Peyer's patch (tissue), 4 donors: Measurements from ENCODE around the gene CLCN1. TPM values are rescaled to one million over a fixed set of nuclear protein-coding genes. Genes with fewer than 3 reads are reported as not detected.

Experiments used
- DNase-seq, 3 donors: peaks; one replicate each; pipeline ENCODE4 v3.0.0-alpha.2; 2017 to 2019
- H3K27ac ChIP-seq, 4 donors: fragments of 200-600 bp; sonication (generic); one replicate each; pipeline ENCODE4 v1.5.1; 2016 to 2019
- H3K27me3 ChIP-seq, 2 donors: fragments of 200-600 bp; sonication (generic); one replicate each; pipeline ENCODE4 v1.5.1; 2019
- H3K36me3 ChIP-seq, 3 donors: fragments of 200-600 bp; sonication (generic); one replicate each; pipeline ENCODE4 v1.5.1; 2016 to 2019
- H3K4me1 ChIP-seq, 4 donors: fragments of 200-600 bp; sonication (generic); one replicate each; pipeline ENCODE4 v1.5.1; 2016 to 2019
- H3K4me3 ChIP-seq, 4 donors: fragments of 200-600 bp; sonication (generic); 1 replicate in 3 of 4; 2 replicates in 1 of 4; pipeline ENCODE4 v1.5.1; 2016 to 2019; ENCODE audit warnings: mild to moderate bottlenecking in 1 of 4
- H3K9me3 ChIP-seq, 4 donors: fragments of 200-600 bp; sonication (generic); one replicate each; pipeline ENCODE4 v1.5.1; 2016 to 2019; ENCODE audit warnings: mild to moderate bottlenecking in 1 of 4
- CTCF ChIP-seq, 6 experiments: fragments of 450-650 bp in 4 of 6; fragments of 200-600 bp in 2 of 6; sonication (generic) in 1 of 6; IDR thresholded peaks; one replicate each; pipeline ENCODE4 v1.5.1; 2017 to 2019; ENCODE audit warnings: antibody characterized with exemption in 6 of 6, mild to moderate bottlenecking in 3 of 6, moderate library complexity in 1 of 6
- POLR2A ChIP-seq, 2 donors: fragments of 450-650 bp; IDR thresholded peaks; one replicate each; pipeline ENCODE4 v1.5.1; 2017; ENCODE audit warnings: antibody characterized with exemption in 2 of 2, mild to moderate bottlenecking in 2 of 2, moderate library complexity in 2 of 2
- small RNA-seq, 2 donors: library from RNA; depleted of rRNA; stranded (forward); fragments of <200 nt; gene quantifications; one replicate each; pipeline ENCODE3, GENCODE V24; 2016
- total RNA-seq, 4 donors: library from RNA; depleted of rRNA; stranded (reverse); fragments of >200 nt; gene quantifications; one replicate each; pipeline ENCODE4 v1.1.0, GENCODE V29; 2016

CLCN1 gene
- total RNA-seq, 4 donors from 2014 or later, result 1.1 to 6.5 (median 2.5) TPM; not detected in 1

- Histone ChIP-seq H3K27me3 (no peaks in the 10 kb centered on the region), H3K9me3 (no peaks in the 10 kb centered on the region), H3K27ac (no peak overlapping the region), H3K36me3 (peaks cover 0 to 43% (median 0%) of the 10 kb centered on the region in 3 donors), H3K4me3 (no peak overlapping the region), H3K4me1 (peaks cover 0 to 33% (median 0%) of the 10 kb centered on the region in 4 donors)
- no peak for TF ChIP-seq CTCF (IDR thresholded peaks at IDR 0.05)
- TF ChIP-seq POLR2A (IDR thresholded peaks at IDR 0.05), result no peak
- DNase-seq, result peak in 1 of 3 donors; percentile 39
These were observed 82.0 kb downstream of the CLCN1 start for GRCh38 chr7:143397710-143398530.

- TF ChIP-seq POLR2A (IDR thresholded peaks at IDR 0.05), result no peak
- no peak for TF ChIP-seq CTCF (IDR thresholded peaks at IDR 0.05)
- H3K4me1 ChIP-seq, result peaks cover 0 to 26% (median 0%) of the 10 kb centered on the region in 4 donors
- H3K9me3 ChIP-seq, result no peaks in the 10 kb centered on the region
- DNase-seq, result peak in 2 of 3 donors; percentile 41 to 42
- H3K4me3 ChIP-seq, result no peak overlapping the region
- peaks cover 0 to 36% (median 0%) of the 10 kb centered on the region in 3 donors for H3K36me3 ChIP-seq
- H3K27me3 ChIP-seq, result no peaks in the 10 kb centered on the region
- H3K27ac ChIP-seq, result no peak overlapping the region
These were observed 82.7 kb downstream of the CLCN1 start for GRCh38 chr7:143398616-143399015.

GRCh38 chr7:143399151-143399550 lies 83.2 kb downstream of the CLCN1 start:
- Histone ChIP-seq H3K4me1 (peaks cover 0 to 24% (median 0%) of the 10 kb centered on the region in 4 donors), H3K4me3 (no peak overlapping the region), H3K9me3 (no peaks in the 10 kb centered on the region), H3K27ac (no peak overlapping the region), H3K36me3 (peaks cover 0 to 33% (median 0%) of the 10 kb centered on the region in 3 donors), H3K27me3 (no peaks in the 10 kb centered on the region)
- DNase-seq, result peak in 1 of 3 donors; percentile 42
- TF ChIP-seq POLR2A (IDR thresholded peaks at IDR 0.05) (no peak), CTCF (IDR thresholded peaks at IDR 0.05) (no peak)

GRCh38 chr7:143399642-143400041 lies 83.7 kb downstream of the CLCN1 start:
- Histone ChIP-seq H3K27me3 (no peaks in the 10 kb centered on the region), H3K36me3 (peaks cover 0 to 30% (median 0%) of the 10 kb centered on the region in 3 donors), H3K9me3 (no peaks in the 10 kb centered on the region), H3K4me1 (peaks cover 0 to 24% (median 0%) of the 10 kb centered on the region in 4 donors), H3K4me3 (no peak overlapping the region), H3K27ac (no peak overlapping the region)
- DNase-seq, result peak in 1 of 3 donors; percentile 44
- TF ChIP-seq CTCF (IDR thresholded peaks at IDR 0.05), result no peak
- TF ChIP-seq POLR2A (IDR thresholded peaks at IDR 0.05), result no peak

- Histone ChIP-seq H3K27ac (no peak overlapping the region), H3K9me3 (no peaks in the 10 kb centered on the region), H3K4me3 (no peak overlapping the region), H3K4me1 (peaks cover 0 to 19% (median 0%) of the 10 kb centered on the region in 4 donors), H3K36me3 (peaks cover 0 to 30% (median 0%) of the 10 kb centered on the region in 3 donors), H3K27me3 (no peaks in the 10 kb centered on the region)
- TF ChIP-seq POLR2A (IDR thresholded peaks at IDR 0.05) (no peak), CTCF (IDR thresholded peaks at IDR 0.05) (no peak)
- peak in 2 of 3 donors; percentile 35 to 43 for DNase-seq
These were observed 85.4 kb downstream of the CLCN1 start for GRCh38 chr7:143401265-143401664.

Small RNA genes lying within 50 kb of the gene (small RNA-seq; reads per million reads assigned to genes)
- 0 to 0.29 reads per million in 2 donors for gene MIR6892
- 0 reads per million in 2 donors for gene RN7SL481P
- gene RN7SL535P, result 0 reads per million in 2 donors

Other genes with a start within 250 kb of the CLCN1 start
- not detected for gene PIP, start 184.0 kb upstream of the CLCN1 start, total RNA-seq
- not detected for gene TAS2R39, start 132.7 kb upstream of the CLCN1 start, total RNA-seq
- not detected for gene TAS2R40, start 94.1 kb upstream of the CLCN1 start, total RNA-seq
- gene GSTK1, start 52.7 kb upstream of the CLCN1 start, total RNA-seq, result 100 to 1,000 TPM; 202 to 580 (median 484) TPM
- 100 to 1,000 TPM in 3 of 4 donors, 10 to 100 TPM in 1; 54.5 to 162 (median 130) TPM for gene TMEM139, start 31.2 kb upstream of the CLCN1 start, total RNA-seq
- gene CASP2, start 27.8 kb upstream of the CLCN1 start, total RNA-seq, result 10 to 100 TPM; 34.8 to 43.7 (median 38.3) TPM
- gene FAM131B, start 46.6 kb downstream of the CLCN1 start, total RNA-seq, result under 1 TPM in 3 of 4 donors, not detected in 1; 0.66 to 0.83 (median 0.80) TPM
- 10 to 100 TPM; 47.0 to 88.0 (median 55.9) TPM for gene ZYX, start 65.2 kb downstream of the CLCN1 start, total RNA-seq
- 10 to 100 TPM; 52.5 to 81.3 (median 63.9) TPM for gene EPHA1, start 92.7 kb downstream of the CLCN1 start, total RNA-seq
- 1 to 10 TPM in 1 of 4 donors, not detected in 3; 1.3 TPM for gene TAS2R60, start 127.3 kb downstream of the CLCN1 start, total RNA-seq
- not detected for gene TAS2R41, start 161.8 kb downstream of the CLCN1 start, total RNA-seq